Myocyte (in vitro differentiated cells): ENCODE measurements around the gene ARID4B. TPM values are rescaled to one million over a fixed set of nuclear protein-coding genes. Genes with fewer than 3 reads are reported as not detected.
A peak's percentile ranks its signal among the peaks of the same experiment; 100 is the strongest.
"Not testable (repeated sequence)": the region's sequence is repeated elsewhere in the genome, so short reads cannot be mapped to it uniquely, and the experiment has no call there.

Experiments
- DNase-seq: peaks from one replicate; pipeline ENCODE4 v3.0.0-alpha.2; 2012; ENCODE audit warnings: low read depth
- total RNA-seq: library from RNA; depleted of rRNA; stranded (reverse); fragments of >200 nt; gene quantifications from 2 replicates; pipeline ENCODE4 v1.2.3, GENCODE V29; 2014

Gene ARID4B
- total RNA-seq, 1 donor from 2014 or later: 18.3 TPM

DNA sequence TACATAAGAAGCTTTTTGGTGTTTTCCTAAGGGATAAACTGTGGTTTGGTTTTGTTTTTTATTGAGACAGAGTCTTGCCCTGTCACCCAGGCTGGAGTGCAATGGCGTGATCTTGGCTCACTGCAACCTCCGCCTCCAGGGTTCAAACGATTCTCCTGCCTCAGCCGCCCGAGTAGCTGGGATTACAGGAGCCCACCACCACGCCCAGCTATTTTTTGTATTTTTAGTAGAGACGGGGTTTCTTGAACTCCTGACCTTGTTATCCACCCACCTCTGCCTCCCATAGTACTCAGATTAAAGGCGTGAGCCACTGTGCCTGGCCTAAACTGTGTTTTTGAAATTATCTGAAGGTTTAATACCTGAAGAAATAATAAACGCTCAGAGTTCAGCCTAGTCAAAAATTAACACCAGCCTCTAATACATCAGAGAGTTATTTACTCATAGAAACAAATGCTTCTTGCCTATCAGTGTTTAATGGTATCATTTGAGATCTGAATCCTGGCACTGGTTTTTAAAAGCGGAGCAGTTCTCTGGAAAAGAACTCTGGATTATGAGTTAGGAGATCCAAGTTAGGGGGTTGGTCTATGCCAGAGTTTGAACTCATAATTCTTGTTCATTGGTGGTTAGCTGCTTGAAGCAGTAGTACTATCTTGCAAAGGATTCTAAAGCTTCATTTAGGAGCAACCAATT, 28.7 kb downstream of the ARID4B start:
- DNase-seq: no peak

DNA sequence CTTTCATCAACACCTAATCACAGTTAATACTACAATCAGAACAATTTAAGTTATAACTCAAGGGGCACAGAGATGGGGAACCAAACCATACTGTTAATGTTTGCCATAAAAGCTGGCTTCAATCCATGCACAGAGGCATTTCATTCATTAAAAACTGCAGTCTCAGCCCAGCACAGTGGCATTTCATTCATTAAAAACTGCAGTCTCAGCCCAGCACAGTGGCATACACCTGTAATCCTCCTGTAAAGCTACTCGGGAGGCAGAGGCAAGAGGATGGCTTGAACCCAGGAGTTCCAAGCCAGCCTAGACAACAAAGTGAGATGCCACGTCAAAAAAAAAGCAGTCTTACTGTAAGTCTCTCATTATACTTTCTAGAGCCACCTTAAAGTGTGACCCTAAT, 29.2 kb downstream of the ARID4B start:
- no peak for DNase-seq

DNA sequence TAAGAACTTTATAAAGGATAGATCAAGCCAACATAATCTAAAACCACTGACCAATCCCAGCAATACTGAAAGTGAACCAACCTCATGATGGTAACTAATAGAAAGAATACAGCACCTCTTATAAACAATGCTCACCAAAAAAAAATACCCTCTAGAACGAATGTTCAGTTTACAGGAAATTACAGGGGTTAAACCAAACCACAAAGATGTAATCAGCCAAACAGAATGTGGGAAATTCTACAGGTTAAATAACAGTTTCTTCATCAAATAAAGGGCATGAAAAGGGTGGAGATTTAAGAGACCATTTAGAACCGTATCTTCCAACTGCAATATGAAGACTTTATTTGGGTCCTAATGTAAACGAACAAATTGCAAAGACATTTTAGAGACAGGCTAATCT, 30.4 kb downstream of the ARID4B start:
- no peak for DNase-seq

DNA sequence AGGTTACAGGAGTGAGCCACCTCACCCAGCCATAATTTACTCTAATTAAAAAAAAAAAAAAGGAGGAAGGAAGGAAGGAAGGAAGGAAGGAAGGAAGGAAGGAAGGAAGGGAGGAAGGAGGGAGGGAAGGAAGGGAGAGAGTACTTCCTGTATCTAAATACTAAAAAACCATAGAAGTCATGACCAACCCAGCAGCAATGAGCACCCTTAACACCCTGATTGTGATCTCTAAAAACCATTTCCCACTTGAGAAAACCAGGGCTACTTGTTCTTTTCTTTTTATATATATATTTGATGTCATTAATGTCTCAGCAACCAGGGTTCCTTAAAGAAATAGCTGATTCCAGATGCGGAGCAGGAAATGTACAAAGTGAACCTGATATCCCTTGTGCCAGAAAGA, 31.2 kb downstream of the ARID4B start:
- no peak for DNase-seq

DNA sequence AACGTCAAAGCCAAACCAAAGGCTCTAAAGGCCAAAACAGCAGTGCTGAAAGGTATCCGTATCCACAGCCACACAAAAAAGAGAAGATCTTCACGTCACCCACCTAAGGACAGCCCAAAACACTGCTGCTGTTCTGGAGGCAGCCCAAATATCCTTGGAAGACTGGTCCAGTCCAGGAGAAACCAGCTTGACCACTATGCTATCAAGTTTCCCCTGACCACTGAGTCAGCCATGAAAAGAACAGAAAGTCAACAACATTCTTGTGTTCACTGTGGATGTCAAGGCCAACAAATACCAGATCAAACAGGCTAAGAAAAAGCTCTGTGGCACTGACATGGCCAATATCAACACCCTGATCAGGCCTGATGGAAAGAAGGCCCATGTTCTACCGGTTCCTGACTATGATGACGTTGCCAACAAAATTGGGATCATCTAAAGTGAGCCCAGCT, 32.1 kb downstream of the ARID4B start:
- peak; percentile 93 for DNase-seq

DNA sequence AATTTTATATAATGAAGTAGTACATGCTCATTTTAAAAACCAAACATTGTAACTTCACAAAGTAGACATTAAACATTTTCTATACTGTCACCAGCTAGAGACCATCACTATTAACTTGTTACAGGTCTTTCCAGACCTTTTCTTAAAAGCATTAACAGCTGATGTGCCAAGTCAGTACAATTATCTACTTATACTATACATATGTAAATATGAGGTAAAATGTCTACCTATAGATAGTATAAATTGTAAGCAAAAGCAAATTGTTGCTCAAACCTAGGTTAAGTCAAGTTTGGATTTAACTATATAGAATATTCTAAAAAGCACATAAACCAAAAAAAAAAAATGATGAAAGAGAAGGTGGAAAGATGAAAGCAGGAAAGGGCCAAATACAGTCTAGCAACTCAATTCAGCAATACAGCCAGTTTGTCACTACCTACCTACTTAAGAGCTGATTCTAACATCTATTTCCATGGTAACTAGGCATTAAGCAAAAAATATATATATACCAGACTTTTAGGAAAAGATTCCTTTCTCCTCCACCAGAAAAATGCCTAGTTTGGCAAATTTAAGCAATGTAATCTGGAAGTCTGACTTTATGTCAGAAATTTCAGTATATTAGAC, 34.5 kb downstream of the ARID4B start:
- no peak for DNase-seq

DNA sequence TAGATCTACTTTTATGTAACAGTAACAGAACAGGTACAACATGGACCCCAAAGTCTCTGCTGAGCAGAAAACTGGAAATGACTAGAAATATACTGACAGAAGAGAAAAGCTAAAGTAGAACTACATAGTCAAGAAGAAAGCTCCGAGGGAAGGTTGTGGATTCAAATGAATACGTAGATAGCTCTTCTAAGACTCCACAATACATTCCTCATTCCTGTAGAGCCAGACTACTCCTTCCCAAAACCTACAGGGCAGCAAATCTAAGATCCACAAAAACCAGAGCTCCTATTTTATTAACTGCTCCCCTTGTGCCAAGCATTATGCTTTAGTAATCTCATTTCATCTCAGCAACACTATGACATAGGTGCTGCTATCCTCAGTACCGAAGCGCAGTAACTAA, 35.2 kb downstream of the ARID4B start:
- DNase-seq: no peak

DNA sequence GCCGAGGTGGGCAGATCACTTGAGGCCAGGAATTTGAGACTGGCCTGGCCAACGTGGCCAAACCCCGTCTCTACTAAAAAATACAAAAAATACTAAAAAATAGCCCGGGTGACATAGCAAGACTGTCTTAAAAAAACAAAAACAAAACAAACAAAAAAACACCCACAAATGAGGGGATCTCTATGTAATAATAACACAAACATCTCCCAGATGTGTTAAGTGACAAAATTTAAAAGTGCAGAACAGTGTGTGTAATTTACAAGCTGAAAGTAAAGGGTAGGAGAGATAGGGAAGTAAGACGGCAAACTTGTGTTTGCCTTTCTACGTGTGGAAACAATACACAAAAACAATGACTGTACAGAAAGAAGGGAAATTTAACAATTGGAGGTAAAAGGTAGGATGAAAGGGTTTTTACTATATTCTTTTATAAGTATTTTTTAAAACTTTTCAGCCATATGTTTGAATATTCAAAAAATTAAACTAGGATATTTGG, 36.3 kb downstream of the ARID4B start:
- DNase-seq: no peak

DNA sequence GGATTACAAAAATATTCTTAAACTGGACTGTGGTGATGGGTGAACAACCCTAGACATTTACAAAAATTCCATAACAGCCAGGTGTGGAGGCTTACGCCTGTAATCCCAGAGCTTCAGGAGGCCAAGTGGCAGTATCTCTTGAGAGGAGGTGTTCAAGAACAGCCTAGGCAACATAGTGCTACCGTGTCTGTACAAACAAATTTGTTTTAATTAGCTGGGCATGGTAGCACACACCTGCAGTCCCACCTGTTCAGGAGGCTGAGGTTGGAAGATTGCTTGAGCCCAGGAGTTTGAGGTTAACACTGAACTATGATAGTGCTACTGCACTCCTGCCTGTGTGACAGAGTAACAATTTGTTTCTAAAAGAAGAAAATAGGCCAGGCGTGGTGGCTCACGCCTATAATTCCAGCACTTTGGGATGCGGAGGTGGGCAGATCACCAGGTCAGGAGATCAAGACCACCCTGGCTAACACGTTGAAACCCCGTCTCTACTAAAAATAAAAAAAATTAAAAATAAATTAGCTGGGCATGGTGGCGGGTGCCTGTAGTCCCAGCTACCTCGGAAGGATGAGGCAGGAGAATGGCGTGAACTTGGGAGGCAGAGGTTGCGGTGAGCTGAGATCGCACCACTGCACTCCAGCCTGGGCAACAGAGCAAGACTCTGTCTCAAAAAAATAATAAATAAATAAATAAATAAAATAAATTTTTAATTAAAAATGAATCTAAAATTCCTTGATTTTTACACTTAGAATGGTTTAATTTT, 37.1 kb downstream of the ARID4B start:
- no peak for DNase-seq

DNA sequence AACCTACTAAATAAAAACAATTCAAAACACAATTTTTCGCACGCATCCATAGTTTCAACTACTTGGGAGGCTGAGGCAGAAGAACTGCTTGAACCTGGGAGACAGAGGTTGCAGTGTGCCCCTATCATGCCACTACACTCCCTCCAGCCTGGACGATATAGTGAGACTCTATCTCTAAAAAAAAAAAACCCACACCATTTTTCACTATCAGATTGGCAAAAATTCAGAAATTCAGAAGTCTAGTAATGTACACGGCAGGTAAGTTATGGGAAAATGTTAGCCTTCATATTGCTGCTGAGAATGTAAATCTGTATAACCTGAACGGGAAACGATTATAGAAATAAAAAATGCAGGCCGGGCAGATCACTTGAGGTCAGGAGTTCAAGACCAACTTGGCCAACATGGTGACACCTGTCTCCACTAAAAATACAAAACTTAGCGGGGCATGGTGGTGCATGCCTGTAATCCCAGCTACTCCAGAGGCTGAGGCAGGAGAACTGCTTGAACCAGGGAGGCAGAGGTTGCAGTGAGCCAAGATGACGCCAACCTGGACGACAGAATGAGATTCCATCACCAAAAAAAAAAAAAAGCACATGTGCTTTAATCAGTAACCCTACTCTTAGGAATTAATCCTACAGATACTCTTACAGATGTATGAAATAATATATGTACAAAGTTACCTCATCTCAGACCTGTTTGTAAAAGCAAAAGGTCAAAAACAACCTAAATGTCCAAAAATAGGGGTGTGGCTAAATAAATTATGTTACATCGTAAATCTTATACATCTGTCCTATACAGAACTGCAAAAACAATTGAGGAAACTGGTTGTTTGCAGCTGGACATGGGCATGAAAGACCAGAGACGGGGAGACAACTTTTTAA, 37.9 kb downstream of the ARID4B start:
- peak; percentile 17 for DNase-seq

DNA sequence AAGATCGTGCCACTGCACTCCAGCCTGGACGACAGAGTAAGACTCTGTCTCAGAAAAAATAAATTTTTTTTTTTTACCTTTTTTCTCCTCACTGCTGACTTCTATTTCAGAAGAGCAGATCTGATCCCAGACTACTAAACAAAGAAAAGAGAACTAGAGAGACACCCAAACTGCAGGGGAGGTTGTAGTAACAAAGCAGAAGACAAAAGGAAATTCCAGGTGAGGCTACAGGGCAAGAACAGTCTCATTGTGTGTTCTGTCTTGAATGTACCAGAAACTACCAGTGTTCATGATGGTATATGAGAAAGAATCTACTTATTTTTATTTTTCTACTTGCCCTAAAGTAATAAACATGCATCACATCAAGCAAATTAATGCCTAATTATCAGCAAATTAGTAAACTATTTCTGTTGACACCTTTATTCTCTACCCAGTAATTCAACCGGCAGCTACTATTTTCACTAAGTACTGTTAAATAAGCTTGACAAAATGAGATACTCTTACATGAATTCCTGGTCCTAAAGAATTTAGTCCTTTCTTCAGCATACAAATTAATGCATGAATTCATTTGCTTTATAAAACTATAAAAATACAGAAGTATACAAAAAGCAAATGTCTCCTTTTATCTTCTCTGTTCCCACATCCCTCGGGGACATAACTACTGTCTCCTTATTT, 40.6 kb downstream of the ARID4B start:
- DNase-seq: no peak

DNA sequence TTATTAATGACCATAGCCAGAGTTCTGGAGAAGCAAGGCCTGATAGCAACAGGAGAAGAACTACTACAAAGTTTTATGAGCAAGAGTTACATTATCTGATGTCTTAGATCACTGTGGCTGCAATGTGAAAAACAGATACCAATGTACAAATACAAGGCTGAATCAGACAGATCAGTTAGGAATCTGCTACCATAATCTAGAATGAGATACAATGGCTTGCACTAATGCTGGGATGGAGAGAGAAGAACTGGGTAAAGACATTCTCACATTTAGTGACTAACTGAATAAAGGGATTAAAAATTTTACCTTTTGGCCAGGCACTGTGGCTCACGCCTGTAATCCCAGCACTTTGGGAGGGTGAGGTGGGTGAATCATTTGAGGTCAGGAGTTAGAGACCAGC, 41.3 kb downstream of the ARID4B start:
- no peak for DNase-seq

DNA sequence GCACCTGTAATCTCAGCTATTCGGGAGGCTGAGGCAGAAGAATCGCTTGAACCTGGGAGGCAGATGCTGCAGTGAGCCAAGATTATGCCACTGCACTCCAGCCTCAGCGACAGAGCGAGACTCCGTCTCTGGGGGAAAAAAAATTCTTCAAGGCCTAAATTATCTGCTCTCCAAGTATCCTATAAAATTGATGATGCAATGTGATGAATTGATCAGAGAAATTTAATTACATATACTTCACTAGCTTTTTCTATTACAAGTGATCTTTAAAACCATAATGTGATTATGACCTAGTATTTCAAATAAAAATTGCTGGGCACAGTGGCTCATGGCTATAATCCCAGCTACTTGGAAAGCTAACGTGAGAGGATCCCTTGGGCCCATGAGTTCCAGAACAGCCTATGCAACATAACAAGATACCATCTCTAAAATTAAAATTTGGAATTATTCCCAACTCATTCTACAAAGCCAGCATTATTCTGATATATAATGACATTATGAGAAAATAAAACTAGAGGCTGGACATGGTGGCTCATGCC, 43.7 kb downstream of the ARID4B start:
- no peak for DNase-seq

DNA sequence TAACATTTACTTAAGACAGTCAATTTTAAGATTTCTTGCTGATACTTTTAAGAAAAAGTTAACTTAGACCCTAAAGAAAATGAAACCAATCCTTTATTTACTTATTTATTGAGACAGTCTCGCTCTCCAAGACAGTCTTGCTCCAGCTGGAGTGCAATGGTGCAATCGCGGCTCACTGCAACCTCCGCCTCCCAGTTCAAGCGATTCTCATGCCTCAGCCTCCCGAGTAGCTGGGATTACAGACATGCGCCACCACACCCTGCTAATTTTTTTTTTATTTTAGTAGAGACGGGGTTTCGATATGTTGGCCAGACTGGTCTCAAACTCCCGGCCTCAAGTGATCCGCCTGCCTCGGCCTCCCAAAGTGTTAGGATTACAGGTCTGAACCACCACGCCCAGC, 44.3 kb downstream of the ARID4B start:
- DNase-seq: not testable (repeated sequence)

DNA sequence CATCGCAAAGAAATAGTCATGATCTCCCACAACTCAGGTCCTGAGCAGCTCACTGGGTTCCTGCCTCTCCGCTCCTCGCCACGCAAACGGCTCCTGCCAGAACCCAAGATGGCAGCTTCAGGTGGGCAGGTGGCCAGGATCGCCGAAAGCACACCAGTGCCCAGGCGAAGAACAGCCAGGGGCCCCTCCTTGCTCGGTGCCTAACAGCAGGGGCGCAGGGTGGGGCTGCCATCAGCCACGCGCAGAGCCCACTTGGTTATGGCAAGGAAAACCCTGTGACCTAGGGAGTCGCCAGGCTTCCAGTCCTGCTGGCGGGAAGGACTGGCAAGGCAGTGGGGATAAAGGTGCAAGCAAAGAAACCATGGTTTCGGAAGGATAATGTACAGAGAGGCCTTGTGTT, 47.5 kb downstream of the ARID4B start:
- no peak for DNase-seq

DNA sequence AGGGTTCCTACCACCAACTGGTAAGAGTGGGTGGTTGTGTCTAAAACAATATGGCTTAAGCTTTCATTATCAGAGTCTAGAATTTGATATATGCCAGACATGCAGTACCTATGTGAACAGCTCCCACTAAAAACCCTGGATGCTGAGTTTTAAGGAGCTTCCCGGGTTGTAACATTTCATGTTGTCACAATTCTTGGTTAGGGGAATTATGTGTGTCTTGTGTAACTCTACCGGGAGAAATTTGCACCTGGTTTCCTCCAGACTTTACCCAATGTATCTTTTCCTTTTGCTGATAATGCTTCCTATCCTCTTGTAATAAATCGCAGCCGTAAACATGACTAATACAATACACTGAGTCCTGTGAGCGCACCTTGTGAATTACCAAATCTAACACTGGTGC, 48.3 kb downstream of the ARID4B start:
- DNase-seq: no peak

DNA sequence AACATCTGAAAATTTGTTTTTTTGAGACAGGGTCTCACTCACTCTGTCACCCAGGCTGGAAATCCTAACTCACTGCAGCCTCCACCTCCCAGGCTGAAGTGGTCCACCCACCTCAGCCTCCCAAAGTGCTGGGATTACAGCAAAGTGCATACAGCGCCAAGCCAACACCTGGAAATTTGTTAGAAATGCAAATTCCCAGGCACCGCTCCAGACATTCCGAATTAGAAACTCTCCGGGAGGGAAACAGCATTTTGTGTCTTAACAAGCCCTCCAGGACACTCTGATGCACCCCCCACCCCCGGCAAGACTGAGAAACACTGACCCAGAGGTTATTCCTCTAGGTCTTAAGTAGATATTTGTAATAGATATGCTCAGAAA, 49.1 kb downstream of the ARID4B start:
- DNase-seq: no peak

DNA sequence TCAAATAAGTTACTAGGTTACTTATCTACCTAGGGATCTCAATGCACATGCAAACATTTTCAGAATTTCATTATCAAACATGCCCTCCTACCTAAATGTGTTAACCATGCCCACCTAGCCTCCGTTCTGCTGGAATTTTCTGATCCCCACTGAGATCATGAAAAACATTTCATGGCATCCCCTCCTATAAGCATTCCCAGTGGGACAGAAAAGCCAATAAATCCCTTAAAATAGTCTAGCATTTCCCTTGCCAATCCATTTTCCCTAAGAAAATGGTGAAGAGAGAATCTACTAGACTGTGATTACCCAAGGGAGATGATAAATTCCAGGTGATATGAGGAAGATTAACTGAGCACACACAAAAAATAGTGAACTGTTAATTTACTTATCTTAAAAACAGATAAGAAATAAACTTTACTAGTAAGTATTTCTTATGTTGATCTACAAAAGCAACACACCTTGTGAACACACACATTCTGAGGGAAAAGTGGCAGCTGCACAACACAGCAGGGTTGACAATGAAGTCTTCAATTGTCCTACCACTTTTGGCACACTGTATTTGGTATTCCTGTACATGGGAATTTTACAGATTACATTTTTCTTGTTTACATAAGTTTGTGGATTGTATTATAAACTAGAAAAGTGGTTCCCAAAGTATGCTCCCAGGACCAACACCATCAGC, 49.6 kb downstream of the ARID4B start:
- no peak for DNase-seq

DNA sequence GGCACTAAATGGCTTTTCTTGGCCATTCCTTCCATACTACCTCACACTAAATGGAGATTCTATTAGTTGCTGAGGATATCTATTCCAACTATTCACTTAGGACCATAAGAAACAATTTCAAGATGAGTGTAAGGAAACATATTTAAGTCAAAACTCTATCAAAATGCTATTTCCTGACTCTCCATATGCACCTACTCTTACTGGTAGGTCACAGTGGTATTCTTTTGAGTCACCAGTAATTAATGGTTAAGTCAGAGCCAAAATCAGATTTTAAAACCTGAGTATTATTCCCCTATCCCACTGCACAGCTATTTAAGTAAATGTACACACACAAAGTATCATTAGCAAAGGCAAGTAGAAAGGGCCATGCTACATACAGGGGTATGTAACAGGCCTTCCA, 50.3 kb downstream of the ARID4B start:
- DNase-seq: no peak

DNA sequence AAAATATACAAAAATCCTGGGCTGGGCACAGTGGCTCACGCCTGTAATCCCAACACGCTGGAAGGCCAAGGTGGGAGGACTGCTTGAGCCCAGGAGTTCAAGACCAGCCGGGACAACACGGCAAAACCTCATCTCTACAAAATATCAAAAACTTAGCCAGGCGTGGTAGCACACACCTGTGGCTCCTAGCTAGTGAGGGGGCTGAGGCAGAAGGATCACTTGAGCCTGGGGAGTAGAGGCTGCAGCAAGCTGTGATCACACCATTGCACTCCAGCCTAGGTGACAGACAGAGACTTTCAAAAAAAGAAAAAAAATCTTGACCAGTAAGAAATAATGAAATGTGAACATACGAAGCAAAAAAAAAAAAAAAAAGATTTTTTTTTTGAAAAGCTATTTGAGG, 52.1 kb downstream of the ARID4B start:
- no peak for DNase-seq
